Measurements from ENCODE around the gene R3HDM2.

Gene R3HDM2

GRCh38 chr12:57430931-57431566, at the start of gene R3HDM2:
Gene R3HDM2 (minus strand): TSS chr12:57431043. CDS start chr12:57310428, 120,615 bp downstream.
- peak; percentile 98 for DNase-seq

- DNase-seq, result no peak
Measured at GRCh38 chr12:57479376-57480115, 48.7 kb upstream of the R3HDM2 start, which contains the start of gene ARHGAP9. Gene ARHGAP9 (minus strand): TSS chr12:57479866. CDS start chr12:57479406, 460 bp downstream.

- no peak for DNase-seq
Measured at GRCh38 chr12:57479043-57479375, 48.2 kb upstream of the R3HDM2 start.

DNA sequence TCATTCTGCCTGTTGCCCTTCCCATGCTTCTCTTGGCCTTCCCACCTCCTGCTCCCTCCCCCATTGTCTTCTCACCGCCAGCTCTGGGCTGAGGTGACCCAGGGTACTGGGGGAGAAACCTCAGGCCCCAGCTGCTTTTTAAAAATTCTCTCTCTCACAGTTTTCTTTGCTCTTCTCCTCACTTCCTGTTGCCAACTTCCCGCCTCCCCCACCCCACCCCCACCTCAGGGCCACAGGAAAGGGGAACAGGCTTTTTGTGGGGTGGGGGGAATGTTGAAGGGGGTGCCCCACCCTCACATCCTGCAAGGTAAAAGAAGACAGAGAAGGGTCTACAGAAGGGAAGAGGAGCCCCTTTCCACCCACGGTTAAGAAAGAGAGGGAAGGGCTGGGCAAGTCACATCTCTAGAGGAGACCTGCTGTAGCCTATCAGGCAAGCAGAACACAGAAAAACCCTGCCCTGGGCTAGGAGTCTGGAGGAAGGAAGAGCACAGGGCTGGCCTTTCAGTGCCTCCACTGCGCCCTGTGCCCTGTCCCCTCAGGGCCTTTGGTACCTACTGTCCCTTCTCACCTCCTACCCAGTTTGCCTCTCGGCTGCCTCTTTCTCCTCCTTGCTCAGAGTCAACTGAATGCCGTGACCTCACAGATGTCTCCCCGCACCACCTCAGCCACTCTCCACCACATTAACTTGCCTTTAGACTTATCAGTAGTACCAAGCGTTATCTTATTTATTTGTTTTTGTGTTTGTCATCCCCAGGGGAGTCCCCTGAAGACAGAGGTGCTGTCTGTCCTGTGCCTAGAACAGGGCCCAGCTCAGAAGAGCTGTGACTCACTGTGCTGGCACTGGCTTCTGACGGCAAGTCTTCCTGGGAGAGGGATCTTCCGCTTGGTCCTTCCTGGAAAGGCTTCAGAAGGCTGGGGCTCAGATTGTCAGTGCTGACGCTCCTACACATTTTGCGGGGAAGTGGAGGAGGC, 47.2 kb upstream of the R3HDM2 start:
- no peak for DNase-seq

DNA sequence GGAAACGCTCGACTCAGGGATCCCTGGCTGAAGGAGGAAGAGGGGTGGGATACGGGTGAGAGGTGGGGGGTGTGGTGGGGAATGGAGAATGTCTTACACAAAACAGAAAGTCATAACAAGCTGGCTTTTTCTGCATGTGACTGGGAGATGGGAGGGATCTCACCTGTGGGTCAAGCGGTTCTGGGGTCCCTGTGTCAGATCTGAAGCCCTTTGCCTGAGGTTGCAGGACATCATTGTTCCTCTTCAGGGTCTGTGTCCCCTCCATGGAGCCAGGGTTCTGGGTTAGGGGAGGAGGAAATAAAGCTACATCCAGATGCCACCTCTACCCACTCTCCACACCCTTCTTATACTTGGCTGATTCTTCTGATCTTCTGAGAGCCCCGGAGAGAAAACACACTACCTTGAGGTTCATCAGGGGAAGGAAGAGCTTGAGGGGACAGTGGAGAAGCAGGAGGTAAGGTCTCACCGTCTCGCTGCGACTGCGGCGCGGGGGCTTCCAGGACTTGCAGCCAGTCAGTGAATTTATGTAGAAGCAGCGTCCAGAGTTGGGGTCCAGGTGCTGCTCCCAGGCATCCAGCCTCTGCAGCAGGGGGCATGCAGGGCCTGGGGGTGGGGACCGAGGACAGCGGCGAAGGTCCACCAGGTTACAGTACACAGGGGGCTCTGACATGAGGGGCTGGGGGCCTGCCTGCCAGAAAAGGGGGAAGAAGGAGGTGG, 46.3 kb upstream of the R3HDM2 start:
- DNase-seq, result no peak

DNA sequence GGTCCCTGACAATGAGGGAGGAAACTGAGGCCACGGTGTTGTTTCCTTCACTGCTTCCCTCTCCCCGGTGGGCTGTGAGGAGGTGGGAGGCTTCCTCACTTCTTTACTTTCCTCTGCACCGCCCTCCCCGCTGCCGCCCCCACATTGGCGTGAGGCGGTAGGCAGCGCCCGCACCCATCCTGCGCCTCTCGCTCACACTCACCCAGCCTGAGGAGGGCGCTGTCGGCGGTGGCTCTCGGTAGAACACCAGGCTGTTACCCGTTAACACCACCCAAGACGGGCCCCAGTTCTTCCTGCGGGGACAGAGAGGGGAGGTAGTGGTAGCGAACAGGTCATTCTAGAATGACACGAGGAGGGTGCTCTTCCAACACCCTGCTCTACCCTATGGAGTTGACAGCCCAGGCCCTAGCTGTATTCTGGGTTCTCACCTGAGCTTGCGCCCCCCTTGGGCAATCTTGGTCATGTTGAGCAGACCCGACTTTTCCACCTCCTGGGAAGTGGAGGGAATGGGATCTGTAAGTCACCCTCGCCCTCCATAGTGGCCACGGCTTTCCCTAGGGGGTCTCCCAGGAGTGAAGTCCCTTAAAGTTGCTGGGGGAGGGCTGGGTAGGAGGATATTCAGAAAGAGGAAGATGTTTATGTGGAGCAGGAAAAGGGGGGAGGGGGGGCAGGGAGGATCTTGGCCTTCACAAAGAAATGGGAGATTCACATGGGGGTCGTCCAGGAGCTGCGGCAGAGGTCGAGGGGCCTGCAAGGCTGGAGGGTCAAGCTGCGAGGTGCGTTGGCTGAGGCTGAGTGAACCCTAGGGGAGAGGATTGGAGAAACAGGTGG, 45.5 kb upstream of the R3HDM2 start:
- DNase-seq, result no peak

DNA sequence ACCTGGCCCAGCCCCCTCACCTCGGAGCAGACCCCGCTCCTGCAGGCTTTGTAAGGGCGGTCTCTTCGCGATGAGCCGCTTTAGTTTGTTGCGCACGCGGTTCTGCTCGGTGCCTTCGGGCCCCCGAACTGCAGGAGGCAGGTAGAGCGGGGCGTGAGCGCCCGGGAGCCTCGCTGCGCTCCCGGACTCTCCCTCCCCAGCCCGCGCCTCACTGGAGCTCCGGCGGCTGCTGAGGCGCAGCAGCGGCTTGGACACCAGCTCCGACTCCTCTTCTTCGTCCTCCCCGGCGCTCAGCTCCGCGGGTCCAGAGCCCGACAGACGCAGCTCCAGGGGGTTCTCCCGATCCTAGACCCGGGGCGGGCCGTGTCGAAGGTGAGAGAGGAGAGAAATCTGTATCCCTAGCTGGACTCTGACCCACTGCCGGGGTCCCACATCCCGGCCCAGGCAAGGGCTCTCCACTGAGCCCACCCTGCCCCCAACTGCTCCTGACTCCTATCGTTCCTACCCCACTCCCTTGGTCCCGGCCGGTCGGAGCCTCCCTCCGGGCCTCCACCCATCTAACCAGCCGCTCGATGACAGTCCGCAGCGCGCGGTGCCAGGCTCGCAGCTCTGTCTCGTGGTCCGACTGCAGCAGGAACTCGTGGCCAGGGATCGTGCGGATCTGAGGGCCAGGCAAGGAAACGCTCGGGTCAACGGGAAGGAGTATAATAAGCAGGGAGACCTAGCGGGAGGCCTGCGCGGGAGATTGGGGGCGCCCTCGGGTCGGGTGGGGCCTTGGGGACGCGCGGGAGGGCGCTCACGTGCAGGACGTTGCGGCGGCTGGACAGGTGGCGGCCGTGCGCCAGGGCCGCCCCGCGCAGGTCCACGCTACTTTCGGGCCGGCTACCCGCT, 44.7 kb upstream of the R3HDM2 start:
- DNase-seq, result no peak

DNA sequence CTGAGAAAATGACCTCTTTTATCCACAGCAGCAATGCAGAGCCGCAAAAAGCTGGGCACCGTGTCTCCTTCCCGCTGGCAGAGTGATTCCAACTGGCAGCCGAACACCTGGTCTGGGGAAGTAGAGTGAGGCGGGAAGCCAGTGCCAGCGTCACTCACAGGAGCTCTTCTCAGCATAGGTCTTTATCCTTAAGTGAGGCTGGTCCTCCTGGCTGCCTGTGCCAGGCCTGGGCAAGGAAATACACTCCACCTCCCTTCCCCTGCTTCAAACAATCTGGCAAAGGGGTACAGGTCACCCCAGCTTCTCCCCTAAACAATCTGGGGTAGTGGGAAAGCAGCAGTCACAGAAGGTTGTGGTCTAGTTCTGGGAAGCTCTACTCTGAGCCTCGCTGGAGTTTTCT, 44.0 kb upstream of the R3HDM2 start:
- no peak for DNase-seq

DNA sequence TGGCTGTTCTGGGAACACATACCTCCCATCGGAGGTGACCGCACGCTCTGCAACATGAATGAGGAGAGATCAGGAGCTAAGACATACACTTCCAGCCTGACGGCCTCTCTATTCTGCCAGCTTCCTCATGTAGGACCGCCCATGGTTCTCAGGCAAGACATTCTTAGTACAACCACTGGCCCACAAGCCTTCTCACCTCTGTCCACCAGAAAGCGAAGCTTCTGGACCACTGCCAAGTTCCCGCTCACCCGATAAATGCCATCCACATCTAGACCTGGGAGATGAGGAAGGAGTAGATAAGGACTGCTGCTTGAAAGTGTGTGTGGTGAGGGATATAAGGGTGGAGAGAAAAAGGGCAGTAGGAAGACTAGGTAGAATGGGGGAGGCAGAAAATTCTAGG, 43.6 kb upstream of the R3HDM2 start:
- no peak for DNase-seq

GRCh38 chr12:57473886-57474285, 43.0 kb upstream of the R3HDM2 start:
- DNase-seq, result no peak

GRCh38 chr12:57473392-57473791, 42.5 kb upstream of the R3HDM2 start:
- no peak for DNase-seq

GRCh38 chr12:57472391-57472790, 41.5 kb upstream of the R3HDM2 start:
- no peak for DNase-seq

- no peak for DNase-seq
Measured at GRCh38 chr12:57471661-57472060, 40.8 kb upstream of the R3HDM2 start.

DNA sequence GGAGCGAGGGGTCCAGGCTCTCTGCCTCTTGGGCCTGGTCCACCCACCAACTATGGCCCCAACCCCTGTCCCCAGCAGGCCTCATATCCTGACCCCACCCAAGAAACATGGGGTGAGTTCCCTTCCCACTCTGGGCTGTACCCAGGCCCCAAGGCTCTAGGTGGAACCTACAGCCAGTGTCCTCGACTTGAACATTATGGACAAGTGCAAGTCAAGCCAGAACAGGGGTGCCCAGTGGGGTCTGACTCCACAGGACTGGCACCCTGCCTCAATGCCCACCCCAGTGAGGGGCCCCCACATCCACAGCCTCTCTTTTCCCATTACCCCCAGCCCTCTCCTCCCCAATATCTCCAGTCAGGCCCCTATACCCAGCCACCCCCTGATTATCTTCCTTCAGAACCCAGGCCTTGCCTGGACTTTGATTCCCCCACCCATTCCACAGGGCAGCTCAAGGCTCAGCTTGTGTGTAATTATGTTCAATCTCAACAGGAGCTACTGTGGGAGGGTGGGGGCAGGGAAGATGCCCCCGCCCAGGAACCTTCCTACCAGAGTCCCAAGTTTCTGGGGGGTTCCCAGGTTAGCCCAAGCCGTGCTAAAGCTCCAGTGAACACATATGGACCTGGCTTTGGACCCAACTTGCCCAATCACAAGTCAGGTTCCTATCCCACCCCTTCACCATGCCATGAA, 40.3 kb upstream of the R3HDM2 start:
- DNase-seq, result no peak

DNA sequence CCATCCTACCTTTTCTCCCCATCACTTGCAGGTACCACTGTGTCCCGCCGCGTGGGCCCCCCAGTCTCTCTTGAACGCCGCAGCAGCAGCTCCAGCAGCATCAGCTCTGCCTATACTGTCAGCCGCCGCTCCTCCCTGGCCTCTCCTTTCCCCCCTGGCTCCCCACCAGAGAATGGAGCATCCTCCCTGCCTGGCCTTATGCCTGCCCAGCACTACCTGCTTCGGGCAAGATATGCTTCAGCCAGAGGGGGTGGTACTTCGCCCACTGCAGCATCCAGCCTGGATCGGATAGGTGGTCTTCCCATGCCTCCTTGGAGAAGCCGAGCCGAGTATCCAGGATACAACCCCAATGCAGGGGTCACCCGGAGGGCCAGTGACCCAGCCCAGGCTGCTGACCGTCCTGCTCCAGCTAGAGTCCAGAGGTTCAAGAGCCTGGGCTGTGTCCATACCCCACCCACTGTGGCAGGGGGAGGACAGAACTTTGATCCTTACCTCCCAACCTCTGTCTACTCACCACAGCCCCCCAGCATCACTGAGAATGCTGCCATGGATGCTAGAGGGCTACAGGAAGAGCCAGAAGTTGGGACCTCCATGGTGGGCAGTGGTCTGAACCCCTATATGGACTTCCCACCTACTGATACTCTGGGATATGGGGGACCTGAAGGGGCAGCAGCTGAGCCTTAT, 39.6 kb upstream of the R3HDM2 start:
- no peak for DNase-seq

GRCh38 chr12:57469296-57470164, 38.7 kb upstream of the R3HDM2 start:
- no peak for DNase-seq

DNA sequence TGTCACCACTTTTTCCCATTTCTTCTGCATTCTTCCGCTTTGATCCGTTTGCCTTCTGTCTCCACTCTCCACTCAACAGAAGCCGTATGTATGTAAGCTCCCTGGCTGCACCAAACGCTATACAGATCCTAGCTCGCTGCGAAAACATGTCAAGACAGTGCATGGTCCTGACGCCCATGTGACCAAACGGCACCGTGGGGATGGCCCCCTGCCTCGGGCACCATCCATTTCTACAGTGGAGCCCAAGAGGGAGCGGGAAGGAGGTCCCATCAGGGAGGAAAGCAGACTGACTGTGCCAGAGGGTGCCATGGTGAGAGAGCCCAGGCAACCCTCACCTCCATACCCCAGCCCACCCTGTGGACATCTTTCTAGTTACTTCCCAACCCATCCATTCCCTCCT, 37.1 kb upstream of the R3HDM2 start:
- no peak for DNase-seq

DNA sequence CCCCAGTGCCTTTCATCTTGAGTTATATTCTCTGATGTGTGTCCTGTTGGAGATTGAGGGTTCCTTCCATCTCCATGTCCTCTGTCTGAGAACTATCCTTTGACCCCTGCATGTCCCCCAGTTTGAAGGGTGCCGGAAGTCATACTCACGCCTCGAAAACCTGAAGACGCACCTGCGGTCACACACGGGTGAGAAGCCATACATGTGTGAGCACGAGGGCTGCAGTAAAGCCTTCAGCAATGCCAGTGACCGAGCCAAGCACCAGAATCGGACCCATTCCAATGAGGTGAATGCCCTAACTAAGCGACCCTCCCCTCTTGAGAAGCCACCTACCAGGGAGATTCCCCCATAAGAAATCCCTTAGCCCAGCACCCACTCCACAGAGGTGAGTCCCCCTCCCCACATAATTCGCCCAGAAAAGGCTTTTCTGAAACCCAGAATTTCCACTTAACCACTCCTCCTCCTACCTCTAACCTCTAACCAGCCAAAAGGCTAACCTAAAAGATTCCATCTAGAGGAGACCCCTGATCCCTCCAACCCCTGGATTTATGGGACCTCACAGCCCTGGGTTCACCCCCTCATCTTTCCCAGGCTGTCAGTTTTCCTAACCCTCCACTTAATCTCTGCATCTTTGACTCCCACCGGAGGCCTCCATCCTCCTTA, 36.5 kb upstream of the R3HDM2 start:
- no peak for DNase-seq
